Endodermal cell (in vitro differentiated cells): ENCODE results near the gene ZNF473. TPM values are rescaled to one million over a fixed set of nuclear protein-coding genes. Genes with fewer than 3 reads are reported as not detected.
"Not testable (repeated sequence)": the region's sequence is repeated elsewhere in the genome, so short reads cannot be mapped to it uniquely, and the experiment has no call there.

ENCODE experiments used
- DNase-seq: peaks from one replicate; pipeline ENCODE4 v3.0.0-alpha.2; 2017
- H3K27ac ChIP-seq: 2 replicates; pipeline ENCODE4 v1.5.1; 2013; ENCODE audit warnings: mild to moderate bottlenecking, low read depth, low read length, moderate library complexity
- H3K27me3 ChIP-seq: 2 replicates; pipeline ENCODE4 v1.6.1; 2013; ENCODE audit warnings: mild to moderate bottlenecking, low read length, moderate library complexity; ENCODE audit not compliant: insufficient read depth, control insufficient read depth, poor library complexity, severe bottlenecking
- H3K36me3 ChIP-seq: 2 replicates; pipeline ENCODE4 v1.7.0; 2013; ENCODE audit warnings: mild to moderate bottlenecking, low read length, moderate library complexity; ENCODE audit not compliant: control insufficient read depth, insufficient read depth
- H3K4me1 ChIP-seq: one replicate; pipeline ENCODE4 v1.7.0; 2013; ENCODE audit warnings: low read length; ENCODE audit not compliant: control insufficient read depth, insufficient read depth
- H3K4me3 ChIP-seq: 2 replicates; pipeline ENCODE4 v1.5.1; 2013; ENCODE audit warnings: mild to moderate bottlenecking, low read length, moderate library complexity
- H3K9ac ChIP-seq: 2 replicates; pipeline ENCODE4 v1.6.1; 2013; ENCODE audit warnings: mild to moderate bottlenecking, low read length, moderate library complexity; ENCODE audit not compliant: poor library complexity, severe bottlenecking; ENCODE audit errors: extremely low read depth
- H3K9me3 ChIP-seq: 2 replicates; pipeline ENCODE4 v1.6.1; 2013; ENCODE audit warnings: mild to moderate bottlenecking, low read length, moderate library complexity; ENCODE audit not compliant: control insufficient read depth
- H3K27ac Mint-ChIP-seq: 2 replicates; pipeline ENCODE4 v1.8.0; 2020; ENCODE audit warnings: mixed read lengths
- H3K27me3 Mint-ChIP-seq: 2 replicates; pipeline ENCODE4 v1.8.0; 2021; ENCODE audit warnings: mild to moderate bottlenecking, mixed read lengths; ENCODE audit not compliant: insufficient read depth
- H3K36me3 Mint-ChIP-seq: 2 replicates; pipeline ENCODE4 v1.8.0; 2020; ENCODE audit warnings: low read depth, mixed read lengths
- H3K4me1 Mint-ChIP-seq: 2 replicates; pipeline ENCODE4 v1.8.0; 2020; ENCODE audit warnings: mixed read lengths
- H3K4me3 Mint-ChIP-seq: 2 replicates; pipeline ENCODE4 v1.8.0; 2020; ENCODE audit warnings: mild to moderate bottlenecking, moderate library complexity, mixed read lengths
- H3K9me3 Mint-ChIP-seq: 2 replicates; pipeline ENCODE4 v1.8.0; 2020; ENCODE audit warnings: mild to moderate bottlenecking, mixed read lengths
- WGBS, 2 experiments: methylation state at CpG; one replicate each; pipeline versions ENCODE4 v1.1.5 to v1.1.7; 2013; ENCODE audit warnings: missing lambda C conversion rate in 2 of 2, mixed read lengths in 1 of 2; ENCODE audit not compliant: insufficient coverage in 1 of 2, insufficient read length in 1 of 2; 5-methylcytosine and 5-hydroxymethylcytosine counted together
- total RNA-seq, 2 donors: library from RNA; stranded (reverse); fragmentation: NEBNext Ultra II Directional in 1 of 2; extraction: Animal tissue kit (Norgen Biotek cat#: 25700) in 1 of 2; gene quantifications; 2 replicates in 1 of 2; 3 replicates in 1 of 2; pipeline ENCODE4 v1.2.1, GENCODE V29; 2021

Gene ZNF473
- total RNA-seq, 2 donors from 2014 or later = 9.5 to 12.0 TPM

DNA sequence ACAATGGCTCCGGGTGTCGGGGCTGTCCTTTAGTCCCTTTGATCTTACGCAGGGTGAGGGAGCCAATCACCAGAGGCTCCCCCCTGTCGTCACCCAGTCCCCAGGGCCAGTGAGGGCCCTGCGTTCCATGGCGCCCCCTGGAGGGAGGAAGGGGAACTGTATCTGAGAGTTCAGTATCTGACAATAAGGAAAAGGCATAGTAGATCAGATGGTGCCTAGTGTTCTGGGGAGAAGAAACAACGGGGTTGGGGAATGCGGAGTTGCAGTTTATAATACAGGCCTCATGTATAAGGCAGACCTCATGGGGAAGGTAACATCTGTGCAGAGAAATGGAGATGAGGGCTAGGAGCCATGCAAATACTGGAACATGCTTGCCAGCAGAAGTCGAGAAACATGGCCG lies 66.8 kb downstream of the ZNF473 start:
- not testable (repeated sequence) for H3K36me3 ChIP-seq, H3K9ac ChIP-seq, H3K36me3 Mint-ChIP-seq, H3K4me3 Mint-ChIP-seq, H3K4me1 Mint-ChIP-seq, H3K9me3 ChIP-seq, H3K27me3 ChIP-seq, H3K4me1 ChIP-seq, DNase-seq, H3K27ac Mint-ChIP-seq, H3K27ac ChIP-seq, H3K4me3 ChIP-seq, H3K27me3 Mint-ChIP-seq
- peaks cover 19% of the 10 kb centered on the region for H3K9me3 Mint-ChIP-seq
- WGBS, 2 experiments = no CpG with 5 or more reads among the region's 10 CpGs

DNA sequence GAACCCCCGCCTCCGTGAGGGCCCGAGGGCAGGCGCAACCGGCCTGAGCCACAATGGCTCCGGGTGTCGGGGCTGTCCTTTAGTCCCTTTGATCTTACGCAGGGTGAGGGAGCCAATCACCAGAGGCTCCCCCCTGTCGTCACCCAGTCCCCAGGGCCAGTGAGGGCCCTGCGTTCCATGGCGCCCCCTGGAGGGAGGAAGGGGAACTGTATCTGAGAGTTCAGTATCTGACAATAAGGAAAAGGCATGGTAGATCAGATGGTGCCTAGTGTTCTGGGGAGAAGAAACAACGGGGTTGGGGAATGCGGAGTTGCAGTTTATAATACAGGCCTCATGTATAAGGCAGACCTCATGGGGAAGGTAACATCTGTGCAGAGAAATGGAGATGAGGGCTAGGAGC lies 72.1 kb downstream of the ZNF473 start:
- H3K4me1 ChIP-seq, H3K4me1 Mint-ChIP-seq, H3K27me3 ChIP-seq, H3K9me3 ChIP-seq, H3K27ac Mint-ChIP-seq, H3K36me3 Mint-ChIP-seq, H3K4me3 Mint-ChIP-seq, H3K27me3 Mint-ChIP-seq, H3K36me3 ChIP-seq, DNase-seq, H3K9ac ChIP-seq, H3K4me3 ChIP-seq, H3K9me3 Mint-ChIP-seq, H3K27ac ChIP-seq: not testable (repeated sequence)
- no CpG with 5 or more reads among the region's 13 CpGs for WGBS, 2 experiments

DNA sequence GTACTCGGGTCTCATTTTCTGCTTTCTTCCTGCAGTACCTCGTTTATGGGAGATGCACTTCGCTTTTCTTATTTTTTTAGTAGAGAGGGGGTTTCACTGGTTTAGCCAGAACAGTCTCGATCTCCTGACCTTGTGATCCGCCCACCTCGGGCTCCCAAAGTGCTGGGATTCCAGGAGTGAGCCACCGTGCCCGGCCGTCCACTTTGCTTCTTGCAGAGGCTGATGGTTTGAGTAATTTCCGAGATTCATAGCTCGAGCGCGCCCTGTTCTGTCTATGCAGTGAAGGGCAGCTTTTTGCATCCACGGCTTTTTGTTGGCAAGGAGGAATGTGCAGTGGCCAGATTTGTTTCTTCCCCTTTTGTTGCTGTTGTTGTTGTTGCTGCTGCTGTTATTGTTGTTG lies 73.1 kb downstream of the ZNF473 start:
- not testable (repeated sequence) for H3K27me3 ChIP-seq, H3K9me3 Mint-ChIP-seq, H3K4me1 Mint-ChIP-seq, H3K27me3 Mint-ChIP-seq, H3K9me3 ChIP-seq, H3K27ac ChIP-seq, H3K9ac ChIP-seq, H3K36me3 Mint-ChIP-seq, H3K4me3 ChIP-seq, H3K36me3 ChIP-seq, H3K4me1 ChIP-seq, DNase-seq, H3K27ac Mint-ChIP-seq, H3K4me3 Mint-ChIP-seq
- WGBS, 2 experiments = 73 to 84% methylated on average over 6 to 7 of the region's 14 CpGs

DNA sequence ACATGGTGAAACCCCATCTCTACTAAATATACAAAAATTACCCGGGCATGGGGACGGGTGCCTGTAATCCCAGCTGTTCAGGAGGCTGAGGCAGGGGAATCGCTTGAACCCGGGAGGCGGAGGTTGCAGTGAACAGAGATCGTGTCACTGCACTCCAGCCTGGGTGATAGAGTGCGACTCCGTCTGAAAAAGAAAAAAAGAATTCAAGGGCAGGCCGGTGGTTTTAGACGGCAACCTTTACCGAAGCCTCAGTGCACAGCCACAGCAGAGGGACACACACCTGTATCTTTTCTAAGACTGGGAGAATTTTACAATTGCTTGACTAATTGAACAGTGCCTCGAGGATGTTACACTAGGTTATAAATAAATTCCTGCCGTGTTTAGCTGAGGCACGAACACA lies 73.9 kb downstream of the ZNF473 start:
- not testable (repeated sequence) for H3K4me3 Mint-ChIP-seq, H3K27me3 ChIP-seq, DNase-seq, H3K4me1 Mint-ChIP-seq, H3K9me3 ChIP-seq, H3K4me3 ChIP-seq, H3K36me3 Mint-ChIP-seq, H3K9me3 Mint-ChIP-seq, H3K27ac ChIP-seq, H3K4me1 ChIP-seq, H3K27ac Mint-ChIP-seq, H3K36me3 ChIP-seq, H3K9ac ChIP-seq, H3K27me3 Mint-ChIP-seq
- 91 to 93% methylated on average over 4 to 8 of the region's 14 CpGs for WGBS, 2 experiments

DNA sequence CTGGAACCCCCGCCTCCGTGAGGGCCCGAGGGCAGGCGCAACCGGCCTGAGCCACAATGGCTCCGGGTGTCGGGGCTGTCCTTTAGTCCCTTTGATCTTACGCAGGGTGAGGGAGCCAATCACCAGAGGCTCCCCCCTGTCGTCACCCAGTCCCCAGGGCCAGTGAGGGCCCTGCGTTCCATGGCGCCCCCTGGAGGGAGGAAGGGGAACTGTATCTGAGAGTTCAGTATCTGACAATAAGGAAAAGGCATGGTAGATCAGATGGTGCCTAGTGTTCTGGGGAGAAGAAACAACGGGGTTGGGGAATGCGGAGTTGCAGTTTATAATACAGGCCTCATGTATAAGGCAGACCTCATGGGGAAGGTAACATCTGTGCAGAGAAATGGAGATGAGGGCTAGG lies 75.1 kb downstream of the ZNF473 start:
- H3K9ac ChIP-seq, H3K9me3 Mint-ChIP-seq, H3K27ac Mint-ChIP-seq, H3K4me3 ChIP-seq, H3K9me3 ChIP-seq, H3K4me1 Mint-ChIP-seq, DNase-seq, H3K27me3 Mint-ChIP-seq, H3K36me3 ChIP-seq, H3K4me1 ChIP-seq, H3K36me3 Mint-ChIP-seq, H3K27me3 ChIP-seq, H3K27ac ChIP-seq, H3K4me3 Mint-ChIP-seq: not testable (repeated sequence)
- no CpG with 5 or more reads among the region's 13 CpGs for WGBS, 2 experiments

Other genes starting within 250 kb of the ZNF473 start
- gene FUZ, start 212.7 kb upstream of the ZNF473 start, total RNA-seq = 10 to 100 TPM; 26.1 to 41.2 TPM
- gene MED25, start 207.7 kb upstream of the ZNF473 start, total RNA-seq = 10 to 100 TPM; 89.1 to 90.0 TPM
- 100 to 1,000 TPM; 279 to 287 TPM for gene PTOV1, start 174.8 kb upstream of the ZNF473 start, total RNA-seq
- gene PNKP, start 158.4 kb upstream of the ZNF473 start, total RNA-seq = 100 to 1,000 TPM; 161 to 163 TPM
- 10 to 100 TPM; 41.3 to 47.0 TPM for gene AKT1S1, start 148.7 kb upstream of the ZNF473 start, total RNA-seq
- 10 to 100 TPM; 40.7 to 47.3 TPM for gene TBC1D17, start 148.3 kb upstream of the ZNF473 start, total RNA-seq
- under 1 TPM in 1 of 2 donors, not detected in 1; 0.97 TPM for gene IL4I1, start 129.1 kb upstream of the ZNF473 start, total RNA-seq
- gene ATF5, start 96.8 kb upstream of the ZNF473 start, total RNA-seq = 10 to 100 TPM in 1 of 2 donors, 1 to 10 TPM in 1; 7.4 to 12.0 TPM
- 10 to 100 TPM; 84.9 to 96.4 TPM for gene NUP62, start 96.5 kb upstream of the ZNF473 start, total RNA-seq
- not detected for gene SIGLEC11, start 64.8 kb upstream of the ZNF473 start, total RNA-seq
- gene VRK3, start 633 bp upstream of the ZNF473 start, total RNA-seq = 10 to 100 TPM; 43.5 to 48.9 TPM
- gene IZUMO2, start 137.3 kb downstream of the ZNF473 start, total RNA-seq = not detected
- gene MYH14, start 177.6 kb downstream of the ZNF473 start, total RNA-seq = 10 to 100 TPM; 12.8 to 16.7 TPM